Lower leg skin (tissue), 3 donors: ENCODE measurements around the gene NPAS2.

ENCODE experiments used
- CTCF ChIP-seq, 3 donors: fragments of 450-650 bp; IDR thresholded peaks; one replicate each; pipeline ENCODE4 v1.5.1; 2016; ENCODE audit warnings: antibody characterized with exemption in 3 of 3, mild to moderate bottlenecking in 3 of 3, moderate library complexity in 2 of 3
- POLR2A ChIP-seq, 2 donors: fragments of 450-650 bp; IDR thresholded peaks; one replicate each; pipeline ENCODE4 v1.6.1; 2016 to 2017; ENCODE audit warnings: antibody characterized with exemption in 2 of 2, mild to moderate bottlenecking in 1 of 2, moderate library complexity in 1 of 2

- TF ChIP-seq CTCF (IDR thresholded peaks at IDR 0.05) (no peak), POLR2A (IDR thresholded peaks at IDR 0.05) (no peak)
Measured at GRCh38 chr2:100886085-100886484, 66.1 kb downstream of the NPAS2 start.
